B cell (primary cell): ENCODE data around the gene DDHD1. TPM values are rescaled to one million over a fixed set of nuclear protein-coding genes. Genes with fewer than 3 reads are reported as not detected.

ENCODE experiments used
- ATAC-seq: fragments of 200-7000 bp; cut with Tn5 transposase; one replicate; pipeline ENCODE4 v1.10.0; 2021; ENCODE audit warnings: low read depth, mild to moderate bottlenecking, moderate number of reproducible peaks, moderate library complexity
- CTCF ChIA-PET: fragments of 350-600 bp; sonication (Branson Sonifier 250); formaldehyde crosslinking; loops from one replicate; lab custom pipeline; 2021; ENCODE audit warnings: antibody characterized with exemption, inconsistent platforms; lab: Charles Lee
- POLR2A ChIA-PET: fragments of 350-600 bp; sonication (Branson Sonifier 250); formaldehyde crosslinking; loops from one replicate; lab custom pipeline; 2021; ENCODE audit warnings: antibody characterized with exemption; lab: Charles Lee
- DNase-seq: peaks from one replicate; pipeline ENCODE4 v3.0.0; 2013
- H2AFZ ChIP-seq: 2 replicates; pipeline ENCODE4 v1.6.1; 2012; ENCODE audit warnings: mild to moderate bottlenecking, low read depth, low read length; ENCODE audit not compliant: insufficient read depth, poor library complexity, severe bottlenecking
- H3K27ac ChIP-seq, 2 donors: 1 replicate in 1 of 2; 2 replicates in 1 of 2; pipeline ENCODE4 v1.5.1; 2012 to 2013; ENCODE audit warnings: low read length in 2 of 2, mild to moderate bottlenecking in 2 of 2, moderate library complexity in 1 of 2
- H3K27me3 ChIP-seq, 4 experiments: fragments of 200-600 bp in 1 of 4; sonication (generic) in 1 of 4; replicated peaks in 1 of 4; 1 replicate in 2 of 4; 2 replicates in 2 of 4; pipeline versions ENCODE4 v1.6.1 to v1.7.0; 2013 to 2016; ENCODE audit warnings: low read length in 3 of 4, mild to moderate bottlenecking in 2 of 4, mixed read lengths in 1 of 4, moderate library complexity in 1 of 4; ENCODE audit not compliant: insufficient read depth in 4 of 4, control insufficient read depth in 3 of 4; ENCODE audit errors: control extremely low read depth in 1 of 4
- H3K36me3 ChIP-seq, 2 experiments: replicated peaks in 1 of 2; 1 replicate in 1 of 2; 2 replicates in 1 of 2; pipeline versions ENCODE4 v1.6.1 to v1.7.1; 2013; ENCODE audit warnings: low read length in 1 of 2; ENCODE audit not compliant: insufficient read depth in 2 of 2, control insufficient read depth in 1 of 2; ENCODE audit errors: control extremely low read depth in 1 of 2, extremely low read depth in 1 of 2
- H3K4me1 ChIP-seq, 2 donors: fragments of 200-600 bp in 1 of 2; sonication (generic) in 1 of 2; 1 replicate in 1 of 2; 2 replicates in 1 of 2; pipeline versions ENCODE4 v1.5.1 to v1.6.1; 2013 to 2017; ENCODE audit warnings: low read length in 2 of 2; ENCODE audit not compliant: control insufficient read depth in 2 of 2, insufficient read depth in 2 of 2
- H3K4me2 ChIP-seq: replicated peaks from 2 replicates; pipeline ENCODE3; 2012; ENCODE audit warnings: mild to moderate bottlenecking, low read depth, low read length; ENCODE audit not compliant: poor library complexity, severe bottlenecking
- H3K4me3 ChIP-seq, 5 experiments: fragments of 200-600 bp in 1 of 5; sonication (generic) in 1 of 5; 1 replicate in 3 of 5; 2 replicates in 2 of 5; pipeline versions ENCODE4 v1.5.1 to v1.7.0; 2011 to 2016; ENCODE audit warnings: low read length in 4 of 5, mild to moderate bottlenecking in 4 of 5, low read depth in 2 of 5, control low read depth in 1 of 5, moderate library complexity in 1 of 5; ENCODE audit not compliant: insufficient read depth in 1 of 5; ENCODE audit errors: control extremely low read depth in 1 of 5, extremely low read depth in 1 of 5
- H3K79me2 ChIP-seq: fragments of 200-600 bp; sonication (generic); one replicate; pipeline ENCODE4 v1.6.0; 2016; ENCODE audit warnings: low read length; ENCODE audit not compliant: control insufficient read depth, insufficient read depth
- H3K9ac ChIP-seq: fragments of 200-600 bp; sonication (generic); 2 replicates; pipeline ENCODE4 v1.6.1; 2017; ENCODE audit warnings: mild to moderate bottlenecking, low read length, moderate library complexity
- H3K9me3 ChIP-seq, 3 donors: one replicate each; pipeline versions ENCODE4 v1.6.1 to v1.7.1; 2013; ENCODE audit warnings: low read length in 2 of 3; ENCODE audit not compliant: control insufficient read depth in 2 of 3, insufficient read depth in 1 of 3; ENCODE audit errors: control extremely low read depth in 1 of 3
- H4K20me1 ChIP-seq: 2 replicates; pipeline ENCODE4 v1.6.0; 2012; ENCODE audit warnings: mild to moderate bottlenecking, low read length; ENCODE audit not compliant: insufficient read depth, control insufficient read depth, poor library complexity, severe bottlenecking
- H3K27ac Mint-ChIP-seq: one replicate; pipeline ENCODE4 v1.8.0; 2021; ENCODE audit warnings: mixed read lengths
- H3K27me3 Mint-ChIP-seq: one replicate; pipeline ENCODE4 v1.8.0; 2021; ENCODE audit warnings: mixed read lengths
- H3K4me1 Mint-ChIP-seq: one replicate; pipeline ENCODE4 v1.8.0; 2021; ENCODE audit warnings: mixed read lengths
- H3K4me3 Mint-ChIP-seq: one replicate; pipeline ENCODE4 v1.8.0; 2021; ENCODE audit warnings: mixed read lengths
- H3K9me3 Mint-ChIP-seq: one replicate; pipeline ENCODE4 v1.8.0; 2022; ENCODE audit warnings: mixed read lengths; ENCODE audit not compliant: insufficient read depth
- CTCF ChIP-seq: fragments of 200-600 bp; IDR thresholded peaks from one replicate; pipeline ENCODE4 v1.8.0; 2022; ENCODE audit warnings: antibody characterized with exemption, mild to moderate bottlenecking
- EZH2 ChIP-seq: IDR thresholded peaks from 2 replicates; pipeline ENCODE4 v1.6.1; 2012; ENCODE audit warnings: borderline replicate concordance, low read depth, mild to moderate bottlenecking, moderate library complexity, low read length; ENCODE audit not compliant: insufficient read depth, poor library complexity, severe bottlenecking
- WGBS: methylation state at CpG from one replicate; pipeline ENCODE4 v1.1.5; 2013; ENCODE audit warnings: missing lambda C conversion rate; ENCODE audit not compliant: insufficient coverage; 5-methylcytosine and 5-hydroxymethylcytosine counted together
- intact Hi-C: fragments of 100-400 bp; cut with micrococcal nuclease; formaldehyde crosslinking; loops from one replicate; pipeline ENCODE4 v1.10.0; 2022
- polyA plus RNA-seq: library from polyadenylated mRNA; depleted of rRNA; stranded (reverse); fragments of >200 nt; gene quantifications from 2 replicates; pipeline ENCODE4 v1.2.3, GENCODE V29; 2012
- total RNA-seq, 2 donors: library from RNA; stranded (reverse); fragments of 120-200 nt in 1 of 2; gene quantifications; 1 replicate in 1 of 2; 2 replicates in 1 of 2; pipeline versions ENCODE4 v1.2.3 to v1.2.4, GENCODE V29; 2013 to 2022

Gene DDHD1
- total and polyA plus RNA-seq, 2 donors (not counting 1 experiment from before 2014, with no cell fraction given) = 7.1 to 75.4 TPM

DNA sequence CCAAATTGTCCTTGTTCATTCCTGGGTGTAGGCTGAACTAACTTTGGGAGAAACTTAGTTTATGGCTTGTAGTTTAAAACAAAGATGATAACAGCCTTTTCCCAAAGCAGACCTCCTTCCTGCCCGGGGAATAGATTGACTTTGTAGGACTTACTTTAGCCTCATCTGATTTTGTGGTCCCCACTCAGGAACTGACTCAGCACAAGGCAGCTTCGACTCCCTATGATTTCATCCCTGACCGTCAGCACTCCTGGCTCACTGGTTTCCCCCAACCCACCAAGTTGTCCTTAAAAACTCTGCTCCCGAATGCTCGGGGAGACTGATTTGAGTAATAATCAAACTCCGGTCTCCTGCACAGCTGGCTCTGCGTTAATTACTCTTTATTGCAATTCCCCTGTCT, 40.1 kb upstream of the DDHD1 start:
- TF ChIP-seq CTCF = no peak
- no peak for TF ChIP-seq EZH2
- H3K4me3 Mint-ChIP-seq = no peak overlapping the region
- intact Hi-C loops = no loop called here
- POLR2A ChIA-PET = no interaction called here
- WGBS = 29% methylated on average over 3 of the region's 7 CpGs
- H3K27ac Mint-ChIP-seq = no peak overlapping the region
- no peaks in the 10 kb centered on the region for H3K9me3 Mint-ChIP-seq
- CTCF ChIA-PET = no interaction called here
- DNase-seq (no peak), ATAC-seq (no peak)
- H3K4me1 Mint-ChIP-seq = no peaks in the 10 kb centered on the region
- H3K79me2 ChIP-seq = no peaks in the 10 kb centered on the region
- H4K20me1 ChIP-seq = no peaks in the 10 kb centered on the region
- no peaks in the 10 kb centered on the region for H3K27me3 ChIP-seq
- no peaks in the 10 kb centered on the region for H3K9me3 ChIP-seq
- H3K27ac ChIP-seq = no peak overlapping the region
- H2AFZ ChIP-seq = no peak overlapping the region
- H3K4me3 ChIP-seq = no peak overlapping the region
- no peak overlapping the region for H3K9ac ChIP-seq
- no peaks in the 10 kb centered on the region for H3K36me3 ChIP-seq
- H3K4me1 ChIP-seq = no peaks in the 10 kb centered on the region
- H3K4me2 ChIP-seq = no peak overlapping the region
- no peaks in the 10 kb centered on the region for H3K27me3 Mint-ChIP-seq

- intact Hi-C loops = no loop called here
- POLR2A ChIA-PET = no interaction called here
- Mint-ChIP-seq H3K9me3 (no peaks in the 10 kb centered on the region), H3K27me3 (no peaks in the 10 kb centered on the region), H3K4me1 (no peaks in the 10 kb centered on the region), H3K27ac (no peak overlapping the region), H3K4me3 (no peak overlapping the region)
- H3K9ac ChIP-seq = no peak overlapping the region
- no peak overlapping the region for H3K27ac ChIP-seq
- no peaks in the 10 kb centered on the region for H4K20me1 ChIP-seq
- DNase-seq (no peak), ATAC-seq (no peak)
- no peaks in the 10 kb centered on the region for H3K27me3 ChIP-seq
- H3K4me2 ChIP-seq = no peak overlapping the region
- no peak overlapping the region for H2AFZ ChIP-seq
- CTCF ChIA-PET = no interaction called here
- TF ChIP-seq CTCF (no peak), EZH2 (no peak)
- WGBS = no CpG with 5 or more reads among the region's 2 CpGs
- no peak overlapping the region for H3K4me3 ChIP-seq
- no peaks in the 10 kb centered on the region for H3K36me3 ChIP-seq
- no peaks in the 10 kb centered on the region for H3K79me2 ChIP-seq
- H3K9me3 ChIP-seq = no peaks in the 10 kb centered on the region
- H3K4me1 ChIP-seq = no peaks in the 10 kb centered on the region
Observed at GRCh38 chr14:53192052-53192760, 39.1 kb upstream of the DDHD1 start.
